ENCODE data around the gene RNF111. TPM values are rescaled to one million over a fixed set of nuclear protein-coding genes. Genes with fewer than 3 reads are reported as not detected.

RNF111 gene
- total and polyA plus RNA-seq, 9 of the 15 experiments (the other 6 are each of a cell fraction or from before 2014, with no cell fraction given) = 7.9 to 26.0 (median 14.4) TPM

DNA sequence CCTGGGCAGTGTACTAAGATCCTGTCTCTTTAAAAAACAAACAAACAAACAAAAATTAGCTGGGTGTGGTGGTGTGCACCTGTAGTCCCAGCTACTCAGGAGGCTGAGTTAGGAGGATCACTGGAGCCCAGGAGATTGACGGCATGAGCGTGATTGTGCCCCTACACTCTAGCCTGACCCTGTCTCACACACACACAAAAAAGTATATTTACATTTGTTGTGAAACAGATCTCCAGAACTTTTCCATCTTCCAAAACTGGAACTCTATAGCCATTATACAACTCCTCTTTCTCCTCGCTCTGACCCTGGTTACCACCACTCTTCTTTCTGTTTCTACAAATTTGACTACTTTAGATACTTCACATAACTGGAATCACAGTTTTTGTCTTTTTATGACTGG, 61.4 kb downstream of the RNF111 start:
- H3K9me1 ChIP-seq (ENCODE audit: control insufficient read depth, insufficient read depth, low read length) = no peaks in the 10 kb centered on the region
- H3K27me3 ChIP-seq (ENCODE audit: control insufficient read depth in 2 of 2, insufficient read depth in 2 of 2, low read length in 2 of 2) = no peaks in the 10 kb centered on the region
- H3K9me3 ChIP-seq (replicated peaks; ENCODE audit: control insufficient read depth, insufficient read depth, low read depth, low read length) = no peaks in the 10 kb centered on the region
- in situ Hi-C loops (cut with MboI) = no loop called here
- WGBS (ENCODE audit: insufficient coverage, low coverage, missing lambda C conversion rate) = 100% methylated on average over 3 of the region's 3 CpGs
- peaks cover 60% of the 10 kb centered on the region for H3K79me2 ChIP-seq (ENCODE audit: control insufficient read depth, insufficient read depth, low read length)
- no peak overlapping the region for H2AFZ ChIP-seq (ENCODE audit: low read depth, low read length)
- FAIRE-seq = no peak
- POLR2A ChIA-PET = interaction anchor here (1.0 kb wide), 1 partner anchor 16 kb away, joined by 3 read pairs; no protein-coding TSS in a partner anchor
- ATAC-seq = no peak
- DNase-seq (ENCODE audit: extremely low read depth in 1 of 4, low spot score in 3 of 4) = no peak
- no TSS peak for BruUV-seq (replicated peaks)
- no peak overlapping the region for H3K4me3 ChIP-seq
- no peaks in the 10 kb centered on the region for H4K20me1 ChIP-seq (replicated peaks; ENCODE audit: control insufficient read depth, insufficient read depth, low read length)
- TF ChIP-seq ZKSCAN8 (CRISPR knock-in tag; IDR thresholded peaks at IDR 0.05) (no peak), KLF1 (tag; IDR thresholded peaks at IDR 0.05) (no peak), SP2 (IDR thresholded peaks at IDR 0.05; ENCODE audit: extremely low read depth, low read depth, low read length, poor library complexity, severe bottlenecking) (no peak), KLF6 (CRISPR knock-in tag; IDR thresholded peaks at IDR 0.05; ENCODE audit: borderline replicate concordance) (no peak), RAD51 (IDR thresholded peaks at IDR 0.05; ENCODE audit: borderline replicate concordance, low read depth) (no peak), NONO (IDR thresholded peaks at IDR 0.05; ENCODE audit: low read depth in 2 of 2, low read length in 1 of 2) (no peak), GATAD2B (IDR thresholded peaks at IDR 0.05; ENCODE audit: borderline replicate concordance) (no peak)
- TF ChIP-seq, protein P1, sequence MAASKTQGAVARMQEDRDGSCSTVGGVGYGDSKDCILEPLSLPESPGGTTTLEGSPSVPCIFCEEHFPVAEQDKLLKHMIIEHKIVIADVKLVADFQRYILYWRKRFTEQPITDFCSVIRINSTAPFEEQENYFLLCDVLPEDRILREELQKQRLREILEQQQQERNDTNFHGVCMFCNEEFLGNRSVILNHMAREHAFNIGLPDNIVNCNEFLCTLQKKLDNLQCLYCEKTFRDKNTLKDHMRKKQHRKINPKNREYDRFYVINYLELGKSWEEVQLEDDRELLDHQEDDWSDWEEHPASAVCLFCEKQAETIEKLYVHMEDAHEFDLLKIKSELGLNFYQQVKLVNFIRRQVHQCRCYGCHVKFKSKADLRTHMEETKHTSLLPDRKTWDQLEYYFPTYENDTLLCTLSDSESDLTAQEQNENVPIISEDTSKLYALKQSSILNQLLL (CRISPR knock-in tag; IDR thresholded peaks at IDR 0.05; ENCODE audit: borderline replicate concordance) = no peak
- TF ChIP-seq, protein P2, sequence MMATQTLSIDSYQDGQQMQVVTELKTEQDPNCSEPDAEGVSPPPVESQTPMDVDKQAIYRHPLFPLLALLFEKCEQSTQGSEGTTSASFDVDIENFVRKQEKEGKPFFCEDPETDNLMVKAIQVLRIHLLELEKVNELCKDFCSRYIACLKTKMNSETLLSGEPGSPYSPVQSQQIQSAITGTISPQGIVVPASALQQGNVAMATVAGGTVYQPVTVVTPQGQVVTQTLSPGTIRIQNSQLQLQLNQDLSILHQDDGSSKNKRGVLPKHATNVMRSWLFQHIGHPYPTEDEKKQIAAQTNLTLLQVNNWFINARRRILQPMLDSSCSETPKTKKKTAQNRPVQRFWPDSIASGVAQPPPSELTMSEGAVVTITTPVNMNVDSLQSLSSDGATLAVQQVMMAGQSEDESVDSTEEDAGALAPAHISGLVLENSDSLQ (IDR thresholded peaks at IDR 0.05) = no peak
- TF ChIP-seq, protein P3, sequence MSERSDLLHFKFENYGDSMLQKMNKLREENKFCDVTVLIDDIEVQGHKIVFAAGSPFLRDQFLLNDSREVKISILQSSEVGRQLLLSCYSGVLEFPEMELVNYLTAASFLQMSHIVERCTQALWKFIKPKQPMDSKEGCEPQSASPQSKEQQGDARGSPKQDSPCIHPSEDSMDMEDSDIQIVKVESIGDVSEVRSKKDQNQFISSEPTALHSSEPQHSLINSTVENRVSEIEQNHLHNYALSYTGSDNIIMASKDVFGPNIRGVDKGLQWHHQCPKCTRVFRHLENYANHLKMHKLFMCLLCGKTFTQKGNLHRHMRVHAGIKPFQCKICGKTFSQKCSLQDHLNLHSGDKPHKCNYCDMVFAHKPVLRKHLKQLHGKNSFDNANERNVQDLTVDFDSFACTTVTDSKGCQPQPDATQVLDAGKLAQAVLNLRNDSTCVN (CRISPR knock-in tag; IDR thresholded peaks at IDR 0.05) = no peak
- TF ChIP-seq, protein P4, sequence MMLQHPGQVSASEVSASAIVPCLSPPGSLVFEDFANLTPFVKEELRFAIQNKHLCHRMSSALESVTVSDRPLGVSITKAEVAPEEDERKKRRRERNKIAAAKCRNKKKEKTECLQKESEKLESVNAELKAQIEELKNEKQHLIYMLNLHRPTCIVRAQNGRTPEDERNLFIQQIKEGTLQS (IDR thresholded peaks at IDR 0.05) = no peak
- TF ChIP-seq, protein P4 (CRISPR knock-in tag; conservative IDR thresholded peaks at IDR 0.05) = no peak
- TF ChIP-seq, protein P5, sequence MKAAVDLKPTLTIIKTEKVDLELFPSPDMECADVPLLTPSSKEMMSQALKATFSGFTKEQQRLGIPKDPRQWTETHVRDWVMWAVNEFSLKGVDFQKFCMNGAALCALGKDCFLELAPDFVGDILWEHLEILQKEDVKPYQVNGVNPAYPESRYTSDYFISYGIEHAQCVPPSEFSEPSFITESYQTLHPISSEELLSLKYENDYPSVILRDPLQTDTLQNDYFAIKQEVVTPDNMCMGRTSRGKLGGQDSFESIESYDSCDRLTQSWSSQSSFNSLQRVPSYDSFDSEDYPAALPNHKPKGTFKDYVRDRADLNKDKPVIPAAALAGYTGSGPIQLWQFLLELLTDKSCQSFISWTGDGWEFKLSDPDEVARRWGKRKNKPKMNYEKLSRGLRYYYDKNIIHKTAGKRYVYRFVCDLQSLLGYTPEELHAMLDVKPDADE (conservative IDR thresholded peaks at IDR 0.05; ENCODE audit: control insufficient read depth, low read depth, low read length) = no peak
- H3K36me3 ChIP-seq (ENCODE audit: control insufficient read depth, insufficient read depth, low read length) = peaks cover 27% of the 10 kb centered on the region
- H3K4me2 ChIP-seq (ENCODE audit: insufficient read depth, low read length) = no peak overlapping the region
- intact Hi-C loops (cut with micrococcal nuclease) = no loop called here
- H3K9ac ChIP-seq (ENCODE audit: insufficient read depth in 1 of 2, low read depth in 2 of 2, low read length in 2 of 2) = no peak overlapping the region
- H3K4me1 ChIP-seq (replicated peaks in 1 of 2; ENCODE audit: control insufficient read depth in 2 of 2, insufficient read depth in 2 of 2, low read length in 2 of 2) = no peaks in the 10 kb centered on the region
- CTCF ChIA-PET (ENCODE audit: low intra/inter-chr PET ratio) = no interaction called here
- H3K27ac ChIP-seq (ENCODE audit: extremely low read depth, low read depth, low read length) = no peak overlapping the region

Measured in K562 (cell line).